ENCODE data around the gene STK33. TPM values are rescaled to one million over a fixed set of nuclear protein-coding genes. Genes with fewer than 3 reads are reported as not detected.

The STK33 gene
- total and polyA plus RNA-seq, 2 donors (not counting 1 experiment from before 2014, with no cell fraction given), result 1.7 to 3.3 TPM

DNA sequence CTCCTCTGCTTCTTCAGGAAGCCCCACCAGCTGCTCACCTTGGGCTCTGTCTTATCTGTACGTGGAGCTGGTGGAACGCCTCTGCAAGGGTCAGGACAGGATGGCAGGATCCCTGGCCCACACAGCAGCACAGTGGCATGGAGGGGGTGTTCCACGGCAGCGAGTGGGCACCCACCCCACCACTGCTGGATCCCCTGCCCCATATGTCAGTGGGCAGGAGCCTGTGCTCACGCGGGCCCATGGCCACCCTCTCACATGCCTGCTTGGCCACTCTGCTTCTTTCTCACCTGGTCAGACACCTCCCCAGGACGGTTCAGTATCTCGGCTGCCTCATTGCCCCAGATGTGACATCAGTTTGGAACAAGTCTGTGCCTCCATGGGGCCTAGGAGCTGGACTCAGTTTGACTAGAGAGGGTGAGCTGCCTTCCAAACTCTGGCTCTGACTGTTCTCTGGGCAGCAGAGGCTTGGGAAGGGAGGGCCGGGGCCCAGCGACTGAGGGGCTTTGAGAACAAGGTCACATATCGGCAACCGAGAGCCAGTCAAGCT, 232.3 kb downstream of the STK33 start:
- TF ChIP-seq, protein P1, sequence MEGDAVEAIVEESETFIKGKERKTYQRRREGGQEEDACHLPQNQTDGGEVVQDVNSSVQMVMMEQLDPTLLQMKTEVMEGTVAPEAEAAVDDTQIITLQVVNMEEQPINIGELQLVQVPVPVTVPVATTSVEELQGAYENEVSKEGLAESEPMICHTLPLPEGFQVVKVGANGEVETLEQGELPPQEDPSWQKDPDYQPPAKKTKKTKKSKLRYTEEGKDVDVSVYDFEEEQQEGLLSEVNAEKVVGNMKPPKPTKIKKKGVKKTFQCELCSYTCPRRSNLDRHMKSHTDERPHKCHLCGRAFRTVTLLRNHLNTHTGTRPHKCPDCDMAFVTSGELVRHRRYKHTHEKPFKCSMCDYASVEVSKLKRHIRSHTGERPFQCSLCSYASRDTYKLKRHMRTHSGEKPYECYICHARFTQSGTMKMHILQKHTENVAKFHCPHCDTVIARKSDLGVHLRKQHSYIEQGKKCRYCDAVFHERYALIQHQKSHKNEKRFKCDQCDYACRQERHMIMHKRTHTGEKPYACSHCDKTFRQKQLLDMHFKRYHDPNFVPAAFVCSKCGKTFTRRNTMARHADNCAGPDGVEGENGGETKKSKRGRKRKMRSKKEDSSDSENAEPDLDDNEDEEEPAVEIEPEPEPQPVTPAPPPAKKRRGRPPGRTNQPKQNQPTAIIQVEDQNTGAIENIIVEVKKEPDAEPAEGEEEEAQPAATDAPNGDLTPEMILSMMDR (conservative IDR thresholded peaks at IDR 0.05 in 1 of 2, IDR thresholded peaks at IDR 0.05 in 1 of 2; ENCODE audit: low read depth in 1 of 2, low read length in 2 of 2), result no peak
- TF ChIP-seq EZH2 (IDR thresholded peaks at IDR 0.05; ENCODE audit: low read length, missing control alignments), result no peak
- no peaks in the 10 kb centered on the region for H4K20me1 ChIP-seq (ENCODE audit: control insufficient read depth, extremely low read depth, insufficient read depth, low read length)
- H3K4me1 ChIP-seq (ENCODE audit: control insufficient read depth, extremely low read depth, insufficient read depth, low read length), result peaks cover 2% of the 10 kb centered on the region
- H3K4me2 ChIP-seq (ENCODE audit: extremely low read depth, insufficient read depth, low read length), result no peak overlapping the region
- no peak for DNase-seq (ENCODE audit: low read depth in 2 of 2)
- H2AFZ ChIP-seq (ENCODE audit: low read length), result no peak overlapping the region
- H3K9ac ChIP-seq (ENCODE audit: insufficient read depth, low read length), result no peak overlapping the region
- peaks cover 5% of the 10 kb centered on the region for H3K27me3 ChIP-seq (ENCODE audit: control insufficient read depth, insufficient read depth, low read length)
- H3K79me2 ChIP-seq (ENCODE audit: control insufficient read depth, insufficient read depth, low read length), result no peaks in the 10 kb centered on the region
- no peak overlapping the region for H3K4me3 ChIP-seq (replicated peaks in 1 of 4; ENCODE audit: control extremely low read depth in 1 of 4, insufficient read depth in 1 of 4, low read depth in 3 of 4, low read length in 4 of 4)
- no peaks in the 10 kb centered on the region for H3K9me3 ChIP-seq (ENCODE audit: control insufficient read depth, insufficient read depth, low read depth, low read length)
- H3K27ac ChIP-seq (ENCODE audit: insufficient read depth, low read length), result no peak overlapping the region
- no peaks in the 10 kb centered on the region for H3K36me3 ChIP-seq (ENCODE audit: control insufficient read depth, insufficient read depth, low read length)

DNA sequence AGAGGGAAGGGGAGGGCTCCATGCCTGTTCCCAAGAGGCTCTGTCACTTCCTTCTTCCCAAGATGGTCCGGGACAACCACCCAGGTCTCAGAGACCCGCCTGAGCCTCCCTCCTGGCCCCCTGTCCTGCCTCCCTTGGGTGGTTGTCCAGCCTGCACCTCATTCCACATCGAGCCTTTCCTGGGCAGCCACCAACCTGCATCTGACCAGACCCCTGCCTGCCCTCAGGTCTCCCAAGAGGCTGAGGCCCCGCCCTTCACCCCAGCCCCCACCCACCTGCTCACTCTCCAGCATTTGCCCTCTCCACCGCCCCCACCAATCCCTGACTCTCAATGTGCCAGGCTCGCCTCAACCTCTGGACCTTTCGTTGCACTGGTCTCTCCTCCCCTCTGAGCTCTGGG, 232.8 kb downstream of the STK33 start:
- Histone ChIP-seq H3K9ac (ENCODE audit: insufficient read depth, low read length) (no peak overlapping the region), H3K27ac (ENCODE audit: insufficient read depth, low read length) (no peak overlapping the region), H3K4me2 (ENCODE audit: extremely low read depth, insufficient read depth, low read length) (no peak overlapping the region), H3K27me3 (ENCODE audit: control insufficient read depth, insufficient read depth, low read length) (peaks cover 5% of the 10 kb centered on the region), H3K36me3 (ENCODE audit: control insufficient read depth, insufficient read depth, low read length) (no peaks in the 10 kb centered on the region), H3K4me3 (replicated peaks in 1 of 4; ENCODE audit: control extremely low read depth in 1 of 4, insufficient read depth in 1 of 4, low read depth in 3 of 4, low read length in 4 of 4) (no peak overlapping the region), H4K20me1 (ENCODE audit: control insufficient read depth, extremely low read depth, insufficient read depth, low read length) (no peaks in the 10 kb centered on the region), H3K9me3 (ENCODE audit: control insufficient read depth, insufficient read depth, low read depth, low read length) (no peaks in the 10 kb centered on the region), H2AFZ (ENCODE audit: low read length) (no peak overlapping the region), H3K79me2 (ENCODE audit: control insufficient read depth, insufficient read depth, low read length) (no peaks in the 10 kb centered on the region), H3K4me1 (ENCODE audit: control insufficient read depth, extremely low read depth, insufficient read depth, low read length) (peaks cover 2% of the 10 kb centered on the region)
- TF ChIP-seq EZH2 (IDR thresholded peaks at IDR 0.05; ENCODE audit: low read length, missing control alignments), result no peak
- TF ChIP-seq, protein P1 (conservative IDR thresholded peaks at IDR 0.05 in 1 of 2, IDR thresholded peaks at IDR 0.05 in 1 of 2; ENCODE audit: low read depth in 1 of 2, low read length in 2 of 2), result no peak
- no peak for DNase-seq (ENCODE audit: low read depth in 2 of 2)

DNA sequence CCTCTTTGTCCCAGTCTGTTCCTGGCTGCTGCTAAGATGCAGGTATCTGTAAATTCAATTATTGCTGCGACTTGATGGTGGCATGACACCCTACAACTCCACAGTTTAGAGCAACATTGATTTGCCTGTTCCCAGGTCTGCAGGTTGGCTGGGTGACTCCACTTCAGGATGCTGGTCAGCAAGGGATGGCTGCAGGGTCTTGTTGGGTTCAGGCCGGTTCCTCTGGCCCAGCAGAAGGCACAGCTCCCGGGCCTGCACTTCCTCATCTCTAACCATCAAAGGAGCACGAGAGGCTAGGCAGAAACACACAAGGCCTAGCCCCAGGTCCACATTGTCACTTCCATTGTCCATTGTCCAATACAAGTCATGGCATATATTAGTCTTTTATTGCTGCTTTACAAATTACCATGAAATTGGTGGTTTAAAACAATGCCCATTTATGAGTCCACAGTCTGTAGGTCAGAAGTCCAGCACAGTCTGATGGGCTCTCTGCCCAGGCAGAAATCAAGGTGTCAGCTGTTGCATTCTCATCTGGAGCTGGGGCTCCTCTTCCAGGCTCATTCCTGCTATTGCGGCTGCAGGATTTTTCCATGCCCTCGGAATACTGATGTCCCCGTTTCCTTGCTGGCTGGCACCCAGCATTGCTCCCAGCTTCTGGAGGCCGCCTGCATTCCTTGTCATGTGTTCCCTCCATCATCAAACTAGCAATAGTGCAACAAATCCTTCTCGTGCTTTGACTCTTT, 233.8 kb downstream of the STK33 start:
- Histone ChIP-seq H3K9ac (ENCODE audit: insufficient read depth, low read length) (no peak overlapping the region), H3K27me3 (ENCODE audit: control insufficient read depth, insufficient read depth, low read length) (peaks cover 7% of the 10 kb centered on the region), H3K4me3 (replicated peaks in 1 of 4; ENCODE audit: control extremely low read depth in 1 of 4, insufficient read depth in 1 of 4, low read depth in 3 of 4, low read length in 4 of 4) (no peak overlapping the region), H3K79me2 (ENCODE audit: control insufficient read depth, insufficient read depth, low read length) (no peaks in the 10 kb centered on the region), H3K4me2 (ENCODE audit: extremely low read depth, insufficient read depth, low read length) (no peak overlapping the region), H3K4me1 (ENCODE audit: control insufficient read depth, extremely low read depth, insufficient read depth, low read length) (peaks cover 2% of the 10 kb centered on the region), H3K9me3 (ENCODE audit: control insufficient read depth, insufficient read depth, low read depth, low read length) (no peaks in the 10 kb centered on the region), H4K20me1 (ENCODE audit: control insufficient read depth, extremely low read depth, insufficient read depth, low read length) (no peaks in the 10 kb centered on the region), H3K36me3 (ENCODE audit: control insufficient read depth, insufficient read depth, low read length) (no peaks in the 10 kb centered on the region), H2AFZ (ENCODE audit: low read length) (no peak overlapping the region), H3K27ac (ENCODE audit: insufficient read depth, low read length) (no peak overlapping the region)
- no peak for DNase-seq (ENCODE audit: low read depth in 2 of 2)
- TF ChIP-seq, protein P1 (conservative IDR thresholded peaks at IDR 0.05 in 1 of 2, IDR thresholded peaks at IDR 0.05 in 1 of 2; ENCODE audit: low read depth in 1 of 2, low read length in 2 of 2), result no peak
- no peak for TF ChIP-seq EZH2 (IDR thresholded peaks at IDR 0.05; ENCODE audit: low read length, missing control alignments)
